ENCODE measurements around the gene A4GNT.
"Not testable (repeated sequence)": the region's sequence is repeated elsewhere in the genome, so short reads cannot be mapped to it uniquely, and the experiment has no call there.

A4GNT gene

GRCh38 chr3:138119423-138119766 is 12.8 kb downstream of the A4GNT start:
- no peak for DNase-seq (ENCODE audit: low read depth in 1 of 2, low spot score in 1 of 2)

GRCh38 chr3:138118612-138119422 is 13.4 kb downstream of the A4GNT start:
- peak; percentile 9 to 21 for DNase-seq (ENCODE audit: low read depth in 1 of 2, low spot score in 1 of 2)

- DNase-seq (ENCODE audit: low read depth in 1 of 2, low spot score in 1 of 2), result no peak
Observed at GRCh38 chr3:138114988-138115971, 16.9 kb downstream of the A4GNT start, which contains the start of gene DZIP1L. DZIP1L (minus strand) TSS chr3:138115608; CDS start chr3:138103971, 11,637 bp downstream.

- DNase-seq (ENCODE audit: low read depth in 1 of 2, low spot score in 1 of 2), result no peak
Observed at GRCh38 chr3:138114431-138114918, 17.7 kb downstream of the A4GNT start.

GRCh38 chr3:138113326-138113725 is 18.9 kb downstream of the A4GNT start:
- no peak for DNase-seq (ENCODE audit: low read depth in 1 of 2, low spot score in 1 of 2)

GRCh38 chr3:138112362-138112761 is 19.8 kb downstream of the A4GNT start:
- no peak for DNase-seq (ENCODE audit: low read depth in 1 of 2, low spot score in 1 of 2)

- no peak for DNase-seq (ENCODE audit: low read depth in 1 of 2, low spot score in 1 of 2)
Observed at GRCh38 chr3:138105598-138105997, 26.6 kb downstream of the A4GNT start.

- no peak for DNase-seq (ENCODE audit: low read depth in 1 of 2, low spot score in 1 of 2)
Observed at GRCh38 chr3:138103466-138103865, 28.7 kb downstream of the A4GNT start.

GRCh38 chr3:138101351-138101940 is 30.7 kb downstream of the A4GNT start:
- not testable (repeated sequence) for DNase-seq (ENCODE audit: low read depth in 1 of 2, low spot score in 1 of 2)

- DNase-seq (ENCODE audit: low read depth in 1 of 2, low spot score in 1 of 2), result no peak
Observed at GRCh38 chr3:138099417-138099816, 32.8 kb downstream of the A4GNT start.

GRCh38 chr3:138097192-138098172 is 34.7 kb downstream of the A4GNT start:
- DNase-seq (ENCODE audit: low read depth in 1 of 2, low spot score in 1 of 2), result no peak

- DNase-seq (ENCODE audit: low read depth in 1 of 2, low spot score in 1 of 2), result no peak
Observed at GRCh38 chr3:138093721-138094120, 38.5 kb downstream of the A4GNT start.

GRCh38 chr3:138092023-138092422 is 40.2 kb downstream of the A4GNT start:
- no peak for DNase-seq (ENCODE audit: low read depth in 1 of 2, low spot score in 1 of 2)

GRCh38 chr3:138089091-138089490 is 43.1 kb downstream of the A4GNT start:
- no peak for DNase-seq (ENCODE audit: low read depth in 1 of 2, low spot score in 1 of 2)

GRCh38 chr3:138085745-138086144 is 46.4 kb downstream of the A4GNT start:
- not testable (repeated sequence) for DNase-seq (ENCODE audit: low read depth in 1 of 2, low spot score in 1 of 2)

- no peak for DNase-seq (ENCODE audit: low read depth in 1 of 2, low spot score in 1 of 2)
Observed at GRCh38 chr3:138084196-138084595, 48.0 kb downstream of the A4GNT start.

- DNase-seq (ENCODE audit: low read depth in 1 of 2, low spot score in 1 of 2), result no peak
Observed at GRCh38 chr3:138082992-138083386, 49.2 kb downstream of the A4GNT start.

- no peak for DNase-seq (ENCODE audit: low read depth in 1 of 2, low spot score in 1 of 2)
Observed at GRCh38 chr3:138082085-138082991, 49.9 kb downstream of the A4GNT start.

Data from activated T-helper 1 cell treated with anti-CD3 and anti-CD28 coated beads, Interleukin-2, amount 50 U/mL, for 16 hours (primary cell).